Large intestine (tissue), 12 donors: ENCODE data around the gene GPR157. TPM values are rescaled to one million over a fixed set of nuclear protein-coding genes. Genes with fewer than 3 reads are reported as not detected.

ENCODE experiments used
- DNase-seq, 2 donors: peaks; one replicate each; pipeline versions ENCODE4 v3.0.0 to v3.0.0-alpha.2; 2013
- H3K27ac ChIP-seq: one replicate; pipeline ENCODE4 v1.5.1; 2013; ENCODE audit warnings: low read length
- H3K27me3 ChIP-seq: 2 replicates; pipeline ENCODE4 v1.6.1; 2013; ENCODE audit warnings: low read length; ENCODE audit not compliant: control insufficient read depth, insufficient read depth
- H3K36me3 ChIP-seq: 2 replicates; pipeline ENCODE4 v1.6.1; 2013; ENCODE audit warnings: low read length; ENCODE audit not compliant: control insufficient read depth, insufficient read depth
- H3K4me1 ChIP-seq: one replicate; pipeline ENCODE4 v1.6.1; 2013; ENCODE audit warnings: low read length; ENCODE audit not compliant: control insufficient read depth, insufficient read depth
- H3K4me3 ChIP-seq: one replicate; pipeline ENCODE4 v1.5.1; 2013; ENCODE audit warnings: low read length
- H3K9me3 ChIP-seq: one replicate; pipeline ENCODE4 v1.6.1; 2013; ENCODE audit warnings: mild to moderate bottlenecking, low read depth, low read length, moderate library complexity; ENCODE audit not compliant: control insufficient read depth
- WGBS: methylation state at CpG from one replicate; pipeline ENCODE4 v1.1.5; 2013; ENCODE audit warnings: low lambda C conversion rate; ENCODE audit not compliant: insufficient coverage; 5-methylcytosine and 5-hydroxymethylcytosine counted together
- long read RNA-seq, 11 donors: transcript quantifications; one replicate each; lab custom pipeline, GENCODE V29; 2026
- polyA plus RNA-seq: library from polyadenylated mRNA; unstranded; fragments of 120-200 nt; gene quantifications from one replicate; pipeline ENCODE4 v1.2.1, GENCODE V29; 2013

GPR157 gene, protein sequence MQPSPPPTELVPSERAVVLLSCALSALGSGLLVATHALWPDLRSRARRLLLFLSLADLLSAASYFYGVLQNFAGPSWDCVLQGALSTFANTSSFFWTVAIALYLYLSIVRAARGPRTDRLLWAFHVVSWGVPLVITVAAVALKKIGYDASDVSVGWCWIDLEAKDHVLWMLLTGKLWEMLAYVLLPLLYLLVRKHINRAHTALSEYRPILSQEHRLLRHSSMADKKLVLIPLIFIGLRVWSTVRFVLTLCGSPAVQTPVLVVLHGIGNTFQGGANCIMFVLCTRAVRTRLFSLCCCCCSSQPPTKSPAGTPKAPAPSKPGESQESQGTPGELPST
- polyA plus RNA-seq, result 27.8 TPM
- long read RNA-seq, donor 1, full-length matches to known transcripts, result 1 of 1 reads
- long read RNA-seq, donor 1, partial matches to known transcripts, result 0 of 1 reads
- long read RNA-seq, donor 1, other reads (novel, unspliced or antisense), result 0 of 1 reads
- long read RNA-seq, donor 2, full-length matches to known transcripts, result 6 of 49 reads
- long read RNA-seq, donor 2, partial matches to known transcripts, result 43 of 49 reads
- long read RNA-seq, donor 2, other reads (novel, unspliced or antisense), result 0 of 49 reads
- long read RNA-seq, donor 3, result 0 reads
- long read RNA-seq, donor 4, full-length matches to known transcripts, result 1 of 1 reads
- long read RNA-seq, donor 4, partial matches to known transcripts, result 0 of 1 reads
- long read RNA-seq, donor 4, other reads (novel, unspliced or antisense), result 0 of 1 reads
- long read RNA-seq, donor 5, result 0 reads
- long read RNA-seq, donor 6, full-length matches to known transcripts, result 6 of 6 reads
- long read RNA-seq, donor 6, partial matches to known transcripts, result 0 of 6 reads
- long read RNA-seq, donor 6, other reads (novel, unspliced or antisense), result 0 of 6 reads
- long read RNA-seq, donor 7, full-length matches to known transcripts, result 2 of 2 reads
- long read RNA-seq, donor 7, partial matches to known transcripts, result 0 of 2 reads
- long read RNA-seq, donor 7, other reads (novel, unspliced or antisense), result 0 of 2 reads
- long read RNA-seq, donor 8, full-length matches to known transcripts, result 7 of 7 reads
- long read RNA-seq, donor 8, partial matches to known transcripts, result 0 of 7 reads
- long read RNA-seq, donor 8, other reads (novel, unspliced or antisense), result 0 of 7 reads
- long read RNA-seq, donor 9, full-length matches to known transcripts, result 4 of 4 reads
- long read RNA-seq, donor 9, partial matches to known transcripts, result 0 of 4 reads
- long read RNA-seq, donor 9, other reads (novel, unspliced or antisense), result 0 of 4 reads
- long read RNA-seq, donor 10, full-length matches to known transcripts, result 4 of 4 reads
- long read RNA-seq, donor 10, partial matches to known transcripts, result 0 of 4 reads
- long read RNA-seq, donor 10, other reads (novel, unspliced or antisense), result 0 of 4 reads
- long read RNA-seq, donor 11, full-length matches to known transcripts, result 1 of 6 reads
- long read RNA-seq, donor 11, partial matches to known transcripts, result 5 of 6 reads
- long read RNA-seq, donor 11, other reads (novel, unspliced or antisense), result 0 of 6 reads

DNA sequence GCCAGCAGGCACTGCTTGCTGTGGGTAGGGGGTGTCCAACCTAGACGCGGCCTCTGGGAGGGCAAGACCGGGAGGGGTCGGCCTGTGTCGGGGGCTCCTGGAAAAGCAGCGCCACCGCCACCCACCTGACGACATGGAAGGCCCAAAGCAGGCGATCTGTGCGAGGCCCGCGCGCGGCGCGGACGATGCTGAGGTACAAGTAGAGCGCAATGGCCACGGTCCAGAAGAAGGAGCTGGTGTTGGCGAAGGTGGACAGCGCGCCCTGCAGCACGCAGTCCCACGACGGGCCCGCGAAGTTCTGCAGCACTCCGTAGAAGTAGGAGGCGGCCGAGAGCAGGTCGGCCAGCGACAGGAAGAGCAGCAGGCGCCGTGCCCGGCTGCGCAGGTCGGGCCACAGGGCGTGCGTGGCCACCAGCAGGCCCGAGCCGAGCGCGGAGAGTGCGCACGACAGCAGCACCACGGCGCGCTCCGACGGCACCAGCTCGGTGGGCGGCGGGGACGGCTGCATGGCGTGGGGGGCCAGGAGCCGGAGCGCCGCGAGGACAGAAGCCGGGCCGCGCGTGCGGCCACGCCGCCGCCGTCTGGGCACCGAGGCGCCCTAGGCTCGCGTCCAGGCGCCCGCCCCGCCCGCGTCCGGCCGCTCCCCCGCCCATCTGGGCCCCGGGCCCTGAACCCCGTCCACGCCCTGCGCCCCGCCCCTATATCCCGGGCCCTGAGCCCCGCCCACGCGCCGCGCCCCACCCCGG, at the start of gene GPR157:
Gene GPR157, minus strand, starts transcription at position 583 of the 746 bp plus-strand sequence. Its CDS starts 75 bp downstream, at position 508.
- no CpG with 5 or more reads among the region's 92 CpGs for WGBS
- Histone ChIP-seq H3K4me1 (peaks cover 4% of the 10 kb centered on the region), H3K36me3 (no peaks in the 10 kb centered on the region), H3K9me3 (no peaks in the 10 kb centered on the region), H3K4me3 (peak within 1 kb of the TSS; percentile 74), H3K27me3 (peaks cover 2% of the 10 kb centered on the region), H3K27ac (peak within 1 kb of the TSS; percentile 94)
- peak; percentile 71 to 79 for DNase-seq

DNA sequence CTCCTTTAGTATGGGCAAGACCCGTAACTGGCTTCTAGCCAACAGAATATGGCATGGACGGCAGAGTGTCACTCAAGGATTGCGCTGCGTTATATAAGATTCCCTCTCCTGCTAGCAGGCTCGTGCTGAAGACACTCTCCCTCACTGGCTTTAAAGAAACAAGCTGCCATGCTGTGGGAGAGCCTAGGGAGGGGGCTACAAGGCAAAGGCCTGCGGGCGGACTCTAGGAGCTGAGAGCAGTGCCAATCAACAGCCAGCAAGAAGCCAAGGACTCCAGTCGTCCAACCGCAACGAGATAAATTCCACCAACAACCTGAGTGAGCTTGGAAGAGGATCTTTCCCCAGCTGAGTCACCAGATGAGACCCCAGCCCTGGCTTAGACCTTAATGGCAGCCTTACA, 45.9 kb upstream of the GPR157 start:
- DNase-seq, result no peak
- Histone ChIP-seq H3K4me3 (no peak overlapping the region), H3K27ac (no peak overlapping the region), H3K4me1 (no peaks in the 10 kb centered on the region), H3K27me3 (no peaks in the 10 kb centered on the region), H3K9me3 (no peaks in the 10 kb centered on the region), H3K36me3 (no peaks in the 10 kb centered on the region)
- WGBS, result 100% methylated on average over 1 of the region's 10 CpGs

DNA sequence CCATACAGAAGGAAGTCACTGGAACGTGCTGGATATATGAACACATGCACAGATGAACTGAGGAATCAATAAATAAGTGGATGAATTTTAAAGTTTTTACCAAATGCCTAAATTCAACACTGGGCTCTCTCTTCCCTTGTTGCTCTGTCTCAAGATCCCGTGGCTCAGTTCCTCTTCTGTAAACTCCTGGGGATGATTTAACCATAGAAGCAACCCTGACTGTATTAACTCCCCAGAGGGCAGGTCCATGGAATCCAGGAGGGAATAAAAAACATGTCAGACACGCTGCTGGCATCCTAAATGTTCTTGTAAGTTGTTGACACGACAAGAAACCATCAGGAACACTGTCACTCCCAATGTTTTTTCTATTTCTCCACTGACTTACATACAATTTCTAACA, 45.3 kb upstream of the GPR157 start:
- no peak for DNase-seq
- no peaks in the 10 kb centered on the region for H3K9me3 ChIP-seq
- H3K27me3 ChIP-seq, result no peaks in the 10 kb centered on the region
- no peaks in the 10 kb centered on the region for H3K36me3 ChIP-seq
- H3K4me3 ChIP-seq, result no peak overlapping the region
- WGBS, result 90% methylated on average over 2 of the region's 4 CpGs
- H3K4me1 ChIP-seq, result no peaks in the 10 kb centered on the region
- no peak overlapping the region for H3K27ac ChIP-seq

DNA sequence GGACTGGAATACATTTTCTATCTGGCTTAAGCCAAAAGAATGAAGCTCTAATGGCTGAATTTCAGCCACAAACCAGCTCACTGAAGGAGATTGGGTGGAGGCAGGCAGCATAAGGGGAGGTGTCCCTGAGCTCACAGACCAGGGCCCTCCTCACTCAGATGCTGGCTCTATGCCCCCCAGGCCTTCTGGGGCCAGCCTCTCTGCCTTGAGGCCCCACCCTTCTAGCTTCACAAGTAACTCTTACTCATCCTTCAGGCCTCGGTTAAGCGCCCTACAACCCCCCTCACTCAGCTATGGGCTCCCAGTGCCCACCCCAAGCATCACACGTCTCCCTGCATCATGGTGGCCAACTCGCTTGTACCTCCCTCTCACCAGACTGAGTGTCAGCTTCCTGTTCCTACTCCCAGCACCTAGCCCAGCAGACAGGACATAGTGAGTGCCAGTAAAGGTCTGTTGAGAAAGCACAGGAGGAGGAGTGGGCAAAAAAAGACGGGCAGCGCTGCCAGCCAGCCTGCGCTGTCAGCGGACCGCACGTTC, 40.8 kb upstream of the GPR157 start:
- H3K27me3 ChIP-seq, result no peaks in the 10 kb centered on the region
- no peak overlapping the region for H3K4me3 ChIP-seq
- no CpG with 5 or more reads among the region's 10 CpGs for WGBS
- no peaks in the 10 kb centered on the region for H3K36me3 ChIP-seq
- DNase-seq, result no peak
- H3K4me1 ChIP-seq, result no peaks in the 10 kb centered on the region
- H3K27ac ChIP-seq, result no peak overlapping the region
- no peaks in the 10 kb centered on the region for H3K9me3 ChIP-seq

DNA sequence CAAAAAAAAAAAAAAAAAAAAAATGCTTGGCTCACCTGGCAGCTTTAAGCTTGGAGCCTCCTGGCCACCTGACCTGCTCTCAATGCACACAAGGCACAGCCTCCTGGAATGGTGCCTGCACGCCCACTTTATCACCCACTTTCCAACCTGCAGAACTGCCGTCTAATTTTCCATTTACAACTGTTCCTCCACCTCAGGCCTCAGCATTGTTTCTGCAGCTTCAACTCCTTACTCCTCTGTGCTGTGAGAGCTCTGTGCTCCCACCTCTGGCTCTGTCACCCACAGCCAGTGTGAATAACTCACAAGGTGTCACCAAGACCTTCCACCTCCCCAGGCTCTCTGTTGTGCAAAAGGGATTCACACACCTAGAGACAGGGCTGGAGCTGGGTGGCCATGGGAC, 38.7 kb upstream of the GPR157 start:
- H3K4me1 ChIP-seq, result peaks cover 1% of the 10 kb centered on the region
- no peaks in the 10 kb centered on the region for H3K9me3 ChIP-seq
- H3K27ac ChIP-seq, result no peak overlapping the region
- WGBS, result no CpG with 5 or more reads among the region's 2 CpGs
- no peak for DNase-seq
- H3K4me3 ChIP-seq, result no peak overlapping the region
- H3K36me3 ChIP-seq, result no peaks in the 10 kb centered on the region
- no peaks in the 10 kb centered on the region for H3K27me3 ChIP-seq

DNA sequence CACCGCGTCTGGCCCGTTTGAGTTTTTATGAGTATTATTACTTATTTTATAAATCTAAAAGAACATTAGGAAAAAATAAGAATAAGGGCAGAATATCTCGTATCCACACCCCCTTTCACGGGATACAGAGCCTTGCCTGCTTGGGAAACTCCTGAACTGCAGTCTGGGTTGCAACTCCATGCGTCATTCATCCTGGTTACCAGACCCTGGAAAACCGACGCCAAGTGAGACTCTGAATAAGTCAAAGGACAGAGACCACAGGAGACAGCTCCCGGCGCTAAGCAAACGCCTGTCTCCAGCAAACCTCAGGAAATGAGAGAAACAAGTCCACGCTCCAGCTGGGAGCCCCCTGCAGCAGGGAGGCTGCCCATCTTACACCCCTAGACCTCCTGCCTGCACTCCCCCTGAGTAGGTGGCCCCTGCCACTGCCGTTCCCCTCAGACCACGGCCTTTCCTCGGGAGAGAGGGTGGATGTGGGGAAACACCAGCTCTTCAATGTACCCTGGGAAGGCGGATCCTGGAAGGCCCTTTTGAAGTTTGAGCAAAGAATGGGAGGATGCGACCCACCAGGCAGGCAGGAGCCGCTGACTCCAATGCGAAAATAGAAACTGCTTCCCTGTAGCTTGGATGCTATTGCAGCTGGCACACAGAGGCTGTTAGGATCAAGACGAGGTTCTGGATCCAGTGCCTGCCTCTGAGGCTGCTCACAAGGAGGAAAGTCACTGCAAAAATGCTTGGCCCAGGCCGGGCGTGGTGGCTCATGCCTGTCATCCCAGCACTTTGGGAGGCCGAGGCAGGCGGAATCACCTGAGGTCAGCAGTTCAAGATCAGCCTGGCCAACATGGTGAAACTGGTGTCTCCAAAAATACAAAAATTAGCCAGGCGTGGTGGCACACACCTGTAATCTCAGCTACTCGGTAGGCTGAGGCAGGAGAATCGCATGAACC, 37.7 kb upstream of the GPR157 start:
- Histone ChIP-seq H3K36me3 (no peaks in the 10 kb centered on the region), H3K27ac (no peak overlapping the region), H3K4me3 (no peak overlapping the region), H3K27me3 (no peaks in the 10 kb centered on the region), H3K4me1 (peaks cover 7% of the 10 kb centered on the region), H3K9me3 (no peaks in the 10 kb centered on the region)
- DNase-seq, result no peak
- WGBS, result 100% methylated on average over 3 of the region's 27 CpGs

DNA sequence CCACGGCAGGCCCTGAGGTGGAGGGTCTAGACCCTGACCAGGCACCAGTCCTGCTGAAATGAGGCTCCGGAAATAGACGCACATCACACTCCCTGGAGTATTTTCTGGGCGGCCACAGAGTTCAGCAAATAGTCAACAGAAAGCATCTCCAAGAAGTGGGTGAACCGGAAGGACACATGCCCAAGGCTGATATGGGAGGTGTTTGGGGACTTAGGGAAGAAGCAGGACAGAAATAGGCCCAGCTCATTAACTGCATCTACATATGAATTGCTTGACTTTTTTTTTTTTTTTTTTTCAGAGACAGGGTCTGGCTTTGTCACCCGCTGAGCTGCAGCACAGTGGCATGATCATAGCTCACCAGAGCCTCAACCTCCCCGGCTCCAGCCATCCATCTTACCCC, 36.5 kb upstream of the GPR157 start:
- Histone ChIP-seq H3K4me3 (no peak overlapping the region), H3K36me3 (no peaks in the 10 kb centered on the region), H3K4me1 (peaks cover 7% of the 10 kb centered on the region), H3K27ac (no peak overlapping the region), H3K9me3 (no peaks in the 10 kb centered on the region), H3K27me3 (no peaks in the 10 kb centered on the region)
- no peak for DNase-seq
- WGBS, result no CpG with 5 or more reads among the region's 7 CpGs

DNA sequence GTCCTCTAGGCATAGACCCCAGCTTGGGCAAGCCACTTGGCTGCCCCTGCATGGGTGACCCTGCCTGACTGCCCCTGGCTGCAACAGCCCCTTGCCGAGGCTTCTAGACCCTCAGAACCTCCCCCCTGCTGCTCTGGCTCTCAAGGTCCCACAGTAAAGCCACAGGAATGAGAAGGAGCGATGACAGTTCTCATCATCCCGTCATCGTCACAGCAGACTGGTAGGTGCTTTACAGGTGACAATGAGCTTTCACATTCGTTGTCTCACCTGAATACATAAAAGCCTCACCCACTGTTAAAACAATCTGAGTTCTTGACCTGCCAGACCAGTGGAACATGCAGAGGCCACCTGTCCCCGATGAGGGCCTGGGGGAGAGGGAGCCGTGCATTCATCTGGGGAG, 36.0 kb upstream of the GPR157 start:
- Histone ChIP-seq H3K27ac (no peak overlapping the region), H3K4me1 (peaks cover 7% of the 10 kb centered on the region), H3K27me3 (no peaks in the 10 kb centered on the region), H3K9me3 (no peaks in the 10 kb centered on the region), H3K4me3 (no peak overlapping the region), H3K36me3 (no peaks in the 10 kb centered on the region)
- DNase-seq, result no peak
- no CpG with 5 or more reads among the region's 7 CpGs for WGBS
